HepG2 (cell line): Measurements from ENCODE around the gene ZNF189. TPM values are rescaled to one million over a fixed set of nuclear protein-coding genes. Genes with fewer than 3 reads are reported as not detected.

ENCODE experiments used
- CHD2 ChIP-seq: IDR thresholded peaks from 2 replicates; pipeline ENCODE4 v1.6.1; 2011; ENCODE audit warnings: low read depth, low read length, improper control_type of control experiment
- DR1 ChIP-seq: sonication (generic); formaldehyde crosslinking; IDR thresholded peaks from 2 replicates; pipeline ENCODE4 v1.8.0; 2021; ENCODE audit warnings: mild to moderate bottlenecking, missing genetic modification reagents, inconsistent platforms
- GZF1 ChIP-seq: sonication (generic); formaldehyde crosslinking; IDR thresholded peaks from 2 replicates; pipeline ENCODE4 v1.5.1; 2020; ENCODE audit warnings: mild to moderate bottlenecking, missing genetic modification reagents
- NFATC3 ChIP-seq: sonication (generic); formaldehyde crosslinking; IDR thresholded peaks from 2 replicates; pipeline ENCODE4 v1.5.1; 2020; ENCODE audit warnings: mild to moderate bottlenecking, missing genetic modification reagents
- POGZ ChIP-seq: sonication (generic); formaldehyde crosslinking; IDR thresholded peaks from 2 replicates; pipeline ENCODE4 v1.4.0; 2020; ENCODE audit warnings: mild to moderate bottlenecking, missing genetic modification reagents
- RBAK ChIP-seq: sonication (generic); formaldehyde crosslinking; IDR thresholded peaks from 2 replicates; pipeline ENCODE4 v1.5.1; 2020; ENCODE audit warnings: mild to moderate bottlenecking, missing genetic modification reagents
- SAFB2 ChIP-seq: sonication (generic); formaldehyde crosslinking; IDR thresholded peaks from 2 replicates; pipeline ENCODE4 v1.5.1; 2020; ENCODE audit warnings: missing genetic modification reagents, low read depth, mild to moderate bottlenecking, borderline replicate concordance
- SYNCRIP ChIP-seq: fragments of 200-400 bp; formaldehyde crosslinking; IDR thresholded peaks from 2 replicates; pipeline ENCODE4 v1.6.1; 2018; ENCODE audit warnings: mild to moderate bottlenecking, low read depth, low read length; ENCODE audit not compliant: insufficient read depth
- ZBTB8A ChIP-seq: sonication (generic); formaldehyde crosslinking; IDR thresholded peaks from 2 replicates; pipeline ENCODE4 v1.4.0; 2020; ENCODE audit warnings: mild to moderate bottlenecking, low read depth, missing genetic modification reagents, borderline replicate concordance
- ZIK1 ChIP-seq: sonication (generic); formaldehyde crosslinking; IDR thresholded peaks from 2 replicates; pipeline ENCODE4 v1.5.0; 2020; ENCODE audit warnings: mild to moderate bottlenecking, low read depth, missing genetic modification reagents, borderline replicate concordance
- ZNF225 ChIP-seq: sonication (generic); formaldehyde crosslinking; IDR thresholded peaks from 2 replicates; pipeline ENCODE4 v1.4.0; 2020; ENCODE audit warnings: mild to moderate bottlenecking, missing genetic modification reagents
- ZNF292 ChIP-seq: sonication (generic); formaldehyde crosslinking; IDR thresholded peaks from 2 replicates; pipeline ENCODE4 v1.8.1; 2022; ENCODE audit warnings: mild to moderate bottlenecking, low read depth, missing genetic modification reagents, borderline replicate concordance
- ZNF34 ChIP-seq: sonication (generic); formaldehyde crosslinking; IDR thresholded peaks from 2 replicates; pipeline ENCODE4 v1.4.0; 2020; ENCODE audit warnings: mild to moderate bottlenecking, missing genetic modification reagents, borderline replicate concordance
- ZNF501 ChIP-seq: sonication (generic); formaldehyde crosslinking; IDR thresholded peaks from 2 replicates; pipeline ENCODE4 v1.5.1; 2020; ENCODE audit warnings: mild to moderate bottlenecking, moderate library complexity, missing genetic modification reagents
- polyA plus RNA-seq, 8 experiments: library from polyadenylated mRNA; depleted of rRNA in 3 of 8; stranded (reverse) in 7 of 8; unstranded in 1 of 8; fragments of >200 nt; fragmentation: Illumina TruSeq in 4 of 8; extraction: Trizol in 4 of 8; gene quantifications; 2 replicates each; pipeline versions ENCODE4 v1.2.1 to v1.2.3, GENCODE V29; 2011 to 2016; ENCODE audit warnings: low read depth in 4 of 8, missing spikeins in 1 of 8, mixed read lengths in 1 of 8; ENCODE audit not compliant: insufficient read depth in 1 of 8
- total RNA-seq, 5 experiments: library from RNA; depleted of rRNA; stranded (reverse); fragments of >200 nt; fragmentation: Illumina TruSeq; extraction: Trizol; gene quantifications; 2 replicates each; pipeline ENCODE4 v1.2.3, GENCODE V29; 2016; ENCODE audit warnings: low read depth in 1 of 5
- TF ChIP-seq, protein P1 (sequence below), 2 experiments: sonication (generic) in 1 of 2; formaldehyde crosslinking in 1 of 2; IDR thresholded peaks; 2 replicates each; pipeline versions ENCODE4 v1.6.1 to v1.9.0; 2014 to 2022; ENCODE audit warnings: antibody characterized with exemption in 1 of 2, borderline replicate concordance in 1 of 2, inconsistent platforms in 1 of 2, low read depth in 1 of 2, missing genetic modification reagents in 1 of 2
- TF ChIP-seq, protein P2 (sequence below): sonication (generic); formaldehyde crosslinking; IDR thresholded peaks from 2 replicates; pipeline ENCODE4 v1.4.0; 2020; ENCODE audit warnings: mild to moderate bottlenecking, missing genetic modification reagents, borderline replicate concordance

Gene ZNF189
- total and polyA plus RNA-seq, 2 of the 13 experiments (the other 11 are each of a cell fraction or from before 2014, with no cell fraction given): 8.4 to 50.0 TPM

DNA sequence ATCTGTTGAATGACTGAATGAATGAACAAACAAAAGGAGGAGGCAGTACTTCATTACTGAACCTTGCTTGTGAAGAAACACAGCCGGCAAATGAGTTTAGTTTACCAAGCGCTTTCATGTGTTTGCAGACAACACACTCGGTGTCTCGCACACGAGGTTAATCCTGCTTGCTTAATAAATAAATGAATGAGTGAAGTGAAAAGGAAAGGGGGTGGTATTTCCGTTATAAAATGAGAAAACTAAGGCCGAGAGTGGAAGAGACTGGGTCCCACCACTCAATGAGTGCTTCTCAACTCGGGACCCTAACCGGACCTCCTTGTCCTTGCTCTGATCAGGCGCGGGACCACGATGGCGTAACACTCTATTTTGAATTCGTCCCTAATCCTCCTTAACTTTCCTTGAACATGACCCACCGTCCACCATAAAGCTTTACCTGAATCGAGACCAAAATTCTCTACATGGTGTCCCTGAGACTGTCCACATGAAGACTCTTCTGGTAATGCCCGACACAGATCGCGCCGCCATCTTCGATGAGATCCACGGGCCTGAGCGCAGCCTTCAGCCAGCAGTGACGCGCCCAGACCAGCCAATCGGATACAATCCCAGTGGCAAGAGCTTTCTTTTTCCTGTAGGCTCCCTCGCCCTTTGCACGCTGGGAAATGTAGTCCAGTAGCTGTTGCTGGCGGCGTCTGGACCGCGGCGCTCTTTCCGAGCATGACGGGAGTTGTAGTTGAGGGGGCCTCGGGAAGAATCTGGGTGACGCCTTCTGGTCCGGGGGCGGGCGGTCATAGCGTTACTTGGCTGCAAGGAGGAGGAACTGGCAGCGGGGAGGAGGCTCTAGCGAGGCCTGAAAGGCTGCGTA, at the start of gene ZNF189, which contains the start of gene MRPL50 (continued):
- TF ChIP-seq, protein P1, sequence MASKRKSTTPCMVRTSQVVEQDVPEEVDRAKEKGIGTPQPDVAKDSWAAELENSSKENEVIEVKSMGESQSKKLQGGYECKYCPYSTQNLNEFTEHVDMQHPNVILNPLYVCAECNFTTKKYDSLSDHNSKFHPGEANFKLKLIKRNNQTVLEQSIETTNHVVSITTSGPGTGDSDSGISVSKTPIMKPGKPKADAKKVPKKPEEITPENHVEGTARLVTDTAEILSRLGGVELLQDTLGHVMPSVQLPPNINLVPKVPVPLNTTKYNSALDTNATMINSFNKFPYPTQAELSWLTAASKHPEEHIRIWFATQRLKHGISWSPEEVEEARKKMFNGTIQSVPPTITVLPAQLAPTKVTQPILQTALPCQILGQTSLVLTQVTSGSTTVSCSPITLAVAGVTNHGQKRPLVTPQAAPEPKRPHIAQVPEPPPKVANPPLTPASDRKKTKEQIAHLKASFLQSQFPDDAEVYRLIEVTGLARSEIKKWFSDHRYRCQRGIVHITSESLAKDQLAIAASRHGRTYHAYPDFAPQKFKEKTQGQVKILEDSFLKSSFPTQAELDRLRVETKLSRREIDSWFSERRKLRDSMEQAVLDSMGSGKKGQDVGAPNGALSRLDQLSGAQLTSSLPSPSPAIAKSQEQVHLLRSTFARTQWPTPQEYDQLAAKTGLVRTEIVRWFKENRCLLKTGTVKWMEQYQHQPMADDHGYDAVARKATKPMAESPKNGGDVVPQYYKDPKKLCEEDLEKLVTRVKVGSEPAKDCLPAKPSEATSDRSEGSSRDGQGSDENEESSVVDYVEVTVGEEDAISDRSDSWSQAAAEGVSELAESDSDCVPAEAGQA (IDR thresholded peaks at IDR 0.05; ENCODE audit: low read depth): peak; percentile 89
- TF ChIP-seq, protein P1 (CRISPR knock-in tag; IDR thresholded peaks at IDR 0.05; ENCODE audit: borderline replicate concordance): no peak
- TF ChIP-seq ZNF292 (CRISPR knock-in tag) (peak; percentile 74; the same call in 1 of the 2 replicates), GZF1 (CRISPR knock-in tag) (peak; percentile 8; the same call in 1 of the 2 replicates), ZNF501 (peak; percentile 90), SYNCRIP (no peak), CHD2 (peak; percentile 70), RBAK (no peak), POGZ (peak; percentile 88), ZIK1 (CRISPR knock-in tag) (no peak; the same call in 1 of the 2 replicates), ZBTB8A (CRISPR knock-in tag) (no peak), ZNF34 (CRISPR knock-in tag) (no peak), NFATC3 (CRISPR knock-in tag) (no peak), SAFB2 (CRISPR knock-in tag) (no peak; the same call in 1 of the 2 replicates), ZNF225 (CRISPR knock-in tag) (no peak), DR1 (CRISPR knock-in tag) (no peak; the same call in 1 of the 2 replicates)
- TF ChIP-seq, protein P2, sequence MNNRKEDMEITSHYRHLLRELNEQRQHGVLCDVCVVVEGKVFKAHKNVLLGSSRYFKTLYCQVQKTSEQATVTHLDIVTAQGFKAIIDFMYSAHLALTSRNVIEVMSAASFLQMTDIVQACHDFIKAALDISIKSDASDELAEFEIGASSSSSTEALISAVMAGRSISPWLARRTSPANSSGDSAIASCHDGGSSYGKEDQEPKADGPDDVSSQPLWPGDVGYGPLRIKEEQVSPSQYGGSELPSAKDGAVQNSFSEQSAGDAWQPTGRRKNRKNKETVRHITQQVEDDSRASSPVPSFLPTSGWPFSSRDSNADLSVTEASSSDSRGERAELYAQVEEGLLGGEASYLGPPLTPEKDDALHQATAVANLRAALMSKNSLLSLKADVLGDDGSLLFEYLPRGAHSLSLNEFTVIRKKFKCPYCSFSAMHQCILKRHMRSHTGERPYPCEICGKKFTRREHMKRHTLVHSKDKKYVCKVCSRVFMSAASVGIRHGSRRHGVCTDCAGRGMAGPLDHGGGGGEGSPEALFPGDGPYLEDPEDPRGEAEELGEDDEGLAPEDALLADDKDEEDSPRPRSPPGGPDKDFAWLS (CRISPR knock-in tag): no peak; the same call in 1 of the 2 replicates
